Heart left ventricle (tissue), 13 donors: ENCODE measurements around the gene LYVE1.

ENCODE experiments used
- CTCF ChIP-seq, 12 donors: fragments of 200-600 bp; sonication (generic) in 4 of 12; IDR thresholded peaks; one replicate each; pipeline versions ENCODE4 v1.5.0 to v1.8.0; 2018 to 2022; ENCODE audit warnings: antibody characterized with exemption in 12 of 12, mild to moderate bottlenecking in 5 of 12
- POLR2A ChIP-seq, 2 donors: fragments of 450-650 bp; IDR thresholded peaks; one replicate each; pipeline ENCODE4 v1.6.1; 2017; ENCODE audit warnings: antibody characterized with exemption in 2 of 2, mild to moderate bottlenecking in 2 of 2, moderate library complexity in 2 of 2
- donor health status: ischemic (EF 13 %, LVEDD 7.1; RV severe dilation, severe dysfunction).
- donor health status: DM: no; HTN: yes; CAD: no.
- donor health status: DM: no; HTN: no; CAD: no.
- donor health status: ischemic (EF 25% LVEDD 6.9; RV normal size, moderate dysfunction).
- donor health status: ischemic (EF 25% LVEDD 5.7; RV mildly dilated, moderate dysfunction).
- donor health status: ischemic (EF 35%, LVEDD 5.7; RV mildly dilated, moderate dysfunction).
- donor health status: nonischemic (EF 11% LVEDD 7.7; RV severe dilation, severe dysfunction).
- donor health status: DM: yes; HTN: yes; CAD: no.
- donor health status: PGD.
- donor health status: ischemic (EF 29% LVEDD 5.4; RV normal size, mild dysfunction).
- donor health status: nonischemic (EF 23%, LVEDD 6.1; RV moderate dilation, normal function).

DNA sequence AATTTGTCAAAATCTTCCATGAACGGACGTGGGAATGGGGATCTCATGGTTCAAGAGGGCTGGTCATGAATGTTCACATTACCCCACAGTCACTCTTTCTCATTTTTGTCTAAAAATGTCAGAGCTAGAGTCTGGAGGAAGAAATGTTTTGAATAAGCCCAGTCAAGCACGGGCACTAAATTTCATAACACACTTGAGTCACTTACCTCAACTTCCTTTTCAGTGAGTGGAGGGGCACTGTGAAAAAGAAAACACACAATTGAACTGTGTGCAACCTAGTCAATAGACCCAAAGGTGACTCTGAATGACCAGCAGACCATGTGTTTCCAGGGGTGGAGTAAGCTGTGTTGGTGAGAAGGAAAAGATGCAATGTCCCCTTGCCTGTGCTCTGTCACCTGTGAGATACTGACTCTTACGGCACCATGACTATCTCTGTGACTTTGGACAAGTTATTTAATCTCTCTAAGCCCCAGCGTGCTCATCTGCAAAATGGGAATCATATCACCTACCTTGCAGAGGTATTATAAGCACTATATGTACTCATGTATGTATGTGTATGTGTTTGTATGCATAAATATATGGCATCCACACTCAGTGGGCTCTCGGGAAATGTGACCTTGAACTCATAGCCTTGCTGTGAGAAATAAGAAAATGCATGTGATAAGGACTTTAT lies 38.2 kb upstream of the LYVE1 start:
- no peak for TF ChIP-seq CTCF (IDR thresholded peaks at IDR 0.05)
- no peak for TF ChIP-seq POLR2A (IDR thresholded peaks at IDR 0.05)
